GM19240 (cell line): ENCODE results near the gene FAM111A.

Experiments used
- DNase-seq: peaks from one replicate; pipeline ENCODE4 v3.0.0; 2011; ENCODE audit warnings: low spot score; ENCODE audit not compliant: insufficient read length

FAM111A gene

GRCh38 chr11:59199546-59200422 is 57.1 kb downstream of the FAM111A start:
- DNase-seq = no peak

- DNase-seq = no peak
Measured at GRCh38 chr11:59200423-59200746, 57.7 kb downstream of the FAM111A start.

GRCh38 chr11:59201353-59201752 is 58.7 kb downstream of the FAM111A start:
- no peak for DNase-seq
